HG02885 (cell line): ENCODE measurements around the gene GRM8.
A peak's percentile ranks its signal among the peaks of the same experiment; 100 is the strongest.

Experiments used
- ATAC-seq: cut with Tn5 transposase; IDR thresholded peaks from one replicate; pipeline ENCODE4 v1.9.1; 2021; ENCODE audit warnings: mild to moderate bottlenecking; ENCODE audit not compliant: unreplicated experiment, poor library complexity

Gene GRM8

DNA sequence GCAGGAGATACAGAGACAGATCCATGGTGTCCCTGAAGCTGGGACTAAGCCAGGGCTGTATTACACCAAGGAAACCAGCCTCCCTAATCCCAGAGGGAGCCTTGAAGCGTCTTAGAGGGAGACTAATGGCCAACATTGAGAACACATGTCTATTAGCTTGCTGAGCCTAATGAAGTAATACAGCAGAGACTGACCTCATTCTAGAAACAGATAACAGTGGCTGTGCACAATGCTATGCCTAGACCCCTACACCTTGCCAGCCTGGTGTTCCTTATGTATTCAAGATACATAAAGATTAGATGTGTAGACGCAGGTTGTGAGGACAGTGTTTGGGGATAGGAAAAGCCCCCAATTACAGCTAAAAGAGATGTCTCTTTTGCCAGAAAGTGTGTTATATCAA lies 19.1 kb downstream of the GRM8 start:
- no peak for ATAC-seq

DNA sequence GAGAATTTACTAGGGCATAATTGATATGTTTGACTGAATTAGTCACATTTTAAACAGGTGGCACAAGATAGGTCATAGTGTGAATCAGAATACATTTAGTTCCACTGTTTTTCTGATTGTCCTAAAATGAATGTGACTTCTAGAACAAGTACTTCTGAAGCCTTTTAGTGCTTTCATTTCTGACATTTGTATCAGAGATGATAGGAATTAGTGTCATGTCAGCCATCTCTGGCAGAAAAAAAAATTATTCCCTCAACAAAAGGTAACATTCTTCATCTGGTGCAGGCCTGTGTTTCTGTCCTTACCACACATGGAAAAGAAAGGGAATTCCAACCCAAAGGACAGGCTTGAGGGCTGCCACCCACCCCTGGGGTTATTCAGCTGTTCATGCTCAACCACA lies 21.3 kb downstream of the GRM8 start:
- no peak for ATAC-seq

DNA sequence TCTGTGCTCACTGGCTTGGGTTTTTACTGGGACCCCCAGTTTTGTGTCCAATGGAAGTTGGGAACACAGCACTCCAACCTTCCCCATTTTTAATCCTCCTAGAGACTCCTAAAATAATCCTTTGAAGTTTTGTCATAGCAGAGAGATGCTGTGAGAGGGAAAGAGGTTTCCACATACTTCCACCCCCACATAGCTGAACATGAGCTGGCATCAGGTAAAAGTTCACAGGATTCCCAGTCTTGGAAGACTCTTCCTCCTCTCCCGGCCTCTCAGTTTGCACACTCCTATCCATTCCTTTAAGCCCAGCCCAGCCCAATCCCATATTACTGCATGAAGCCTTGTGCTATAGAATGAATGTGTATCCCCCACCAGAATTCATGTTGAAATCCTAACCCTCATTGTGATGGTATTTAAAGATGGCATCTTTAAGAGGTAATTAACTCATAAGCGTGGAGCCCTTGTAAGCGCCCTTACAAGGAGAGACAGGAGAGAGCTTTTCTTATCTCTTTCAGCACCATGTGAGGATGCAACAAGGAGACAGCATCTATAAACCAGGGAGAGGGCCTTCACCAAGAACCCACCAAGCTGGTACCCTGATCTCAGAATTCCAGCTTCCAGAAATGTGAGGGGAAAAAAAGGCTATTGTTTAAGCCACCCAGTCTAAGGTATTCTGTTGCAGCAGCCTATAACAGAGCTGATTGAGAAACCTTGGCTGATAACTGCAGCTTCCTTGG lies 22.4 kb downstream of the GRM8 start:
- ATAC-seq: no peak

DNA sequence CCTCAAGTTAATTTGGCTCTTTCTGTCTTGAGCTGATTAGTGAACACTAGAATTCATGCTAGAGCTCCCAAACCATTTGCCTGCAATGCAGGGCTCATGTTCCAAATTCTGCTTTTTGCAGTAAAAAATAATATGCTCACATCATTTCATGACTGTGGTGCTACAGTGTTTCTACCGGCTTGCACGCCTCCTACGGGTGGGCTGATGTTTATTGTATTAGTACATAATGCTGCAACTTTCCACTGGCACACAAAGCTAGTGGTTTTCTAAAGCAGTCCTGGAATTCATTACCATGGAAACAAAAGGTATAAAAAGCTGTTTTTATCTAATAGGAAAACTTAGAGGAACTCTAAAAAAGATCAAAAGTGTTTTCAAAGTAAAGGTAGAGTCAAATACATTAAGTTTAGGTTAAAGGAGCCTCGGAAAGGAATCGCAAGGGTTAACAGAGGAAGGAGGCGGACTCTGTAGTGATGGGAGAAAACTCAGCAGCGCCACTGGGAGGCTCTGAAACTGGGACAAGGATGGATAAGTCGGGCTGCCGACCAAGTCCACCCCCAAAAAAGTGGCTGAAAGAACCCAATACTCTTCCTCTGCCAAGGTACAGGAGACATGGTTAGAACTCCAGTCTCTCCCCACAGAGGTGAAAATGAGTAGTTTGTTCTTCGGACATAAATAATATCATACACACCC lies 25.9 kb downstream of the GRM8 start:
- ATAC-seq: no peak

DNA sequence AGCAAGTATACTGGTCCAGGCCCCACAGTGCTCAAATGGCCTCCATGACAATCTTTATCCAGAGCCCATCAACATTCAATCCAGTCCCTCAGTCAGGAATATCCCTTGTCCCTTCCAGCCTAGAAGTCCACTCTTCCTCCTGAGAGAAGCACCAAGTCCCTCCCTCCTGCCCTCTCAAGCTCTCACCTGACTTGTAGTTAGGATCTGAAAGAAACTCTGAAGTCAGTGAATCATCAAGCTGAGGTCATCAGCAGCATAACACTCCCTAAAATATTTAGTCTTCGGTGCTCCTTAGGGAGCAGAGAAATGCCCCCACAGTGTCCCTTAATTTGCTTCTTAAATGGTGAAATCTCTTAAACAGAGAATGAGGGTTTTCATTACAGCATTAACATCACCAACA lies 31.0 kb downstream of the GRM8 start:
- no peak for ATAC-seq

DNA sequence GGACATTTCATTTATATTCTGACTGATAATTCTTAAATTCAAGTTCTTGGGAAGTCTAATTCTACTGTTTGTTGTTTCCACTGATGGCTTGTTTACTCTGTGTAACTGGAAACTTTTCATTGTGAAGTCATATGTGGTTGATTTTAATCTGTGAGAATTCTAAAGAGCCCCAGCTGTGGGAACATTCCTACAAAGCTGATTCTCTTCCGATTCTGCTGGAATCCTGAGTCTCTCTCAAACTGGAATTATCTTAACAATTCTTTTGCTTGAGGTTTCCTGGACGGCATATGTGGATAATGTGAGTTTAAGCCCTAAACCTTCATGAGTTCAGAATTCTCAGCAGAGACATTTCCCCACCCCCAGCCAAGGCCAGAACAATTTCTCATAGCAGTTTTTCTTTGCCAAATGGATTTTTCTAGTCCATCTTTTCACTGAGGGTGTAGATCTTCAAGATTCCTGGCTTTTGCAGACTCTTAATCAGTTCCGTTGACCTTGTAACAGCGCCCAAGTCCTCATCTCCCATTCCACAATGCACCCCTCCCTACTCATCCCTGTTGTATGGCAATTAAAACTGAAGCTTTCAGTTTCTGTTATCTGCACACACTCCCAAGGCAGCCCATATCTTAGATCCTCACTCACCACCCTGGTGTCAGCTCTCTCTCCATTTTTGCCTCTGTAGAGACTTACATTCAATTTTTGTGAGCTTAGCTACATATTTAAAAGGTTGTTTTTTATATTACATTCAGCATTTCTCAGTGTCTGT lies 37.6 kb downstream of the GRM8 start:
- ATAC-seq: no peak

DNA sequence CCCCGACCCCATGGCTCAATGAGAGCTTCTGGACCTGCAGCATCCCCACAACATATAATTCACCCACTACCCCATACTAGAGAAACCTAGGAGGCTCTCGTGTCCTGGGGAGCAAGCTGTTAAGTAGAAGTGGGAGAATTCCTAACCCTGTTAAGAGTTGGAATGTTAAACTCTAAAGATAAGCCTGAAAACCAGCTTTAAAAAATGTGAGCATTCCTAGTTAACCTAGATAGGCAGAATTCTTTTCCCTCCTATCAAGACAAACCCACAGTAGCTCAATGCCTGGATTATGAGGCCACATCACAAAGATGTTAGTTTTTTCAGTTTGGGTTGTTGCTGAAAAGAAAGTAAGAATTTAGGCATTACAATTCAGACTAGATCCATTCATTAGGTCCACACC lies 42.9 kb downstream of the GRM8 start:
- ATAC-seq: no peak

DNA sequence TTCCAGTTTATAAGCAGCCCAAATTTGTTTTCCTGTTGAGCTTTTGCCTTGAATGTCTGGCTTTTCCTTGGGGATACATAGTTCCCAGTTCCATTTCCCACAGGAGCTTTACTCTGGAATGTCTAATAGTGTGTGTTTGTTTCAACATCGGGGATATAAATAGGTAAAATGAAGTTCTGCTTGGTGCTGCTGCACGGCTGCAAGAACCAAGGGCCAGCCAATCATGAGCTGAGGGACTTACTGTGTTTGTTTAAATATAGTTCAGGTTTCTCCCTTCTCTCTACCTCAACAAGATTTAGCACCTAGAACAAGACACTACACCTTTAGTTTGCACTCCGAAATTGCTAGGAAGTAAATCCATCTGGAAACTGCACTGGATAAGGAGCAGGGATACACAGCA lies 43.9 kb downstream of the GRM8 start:
- no peak for ATAC-seq

DNA sequence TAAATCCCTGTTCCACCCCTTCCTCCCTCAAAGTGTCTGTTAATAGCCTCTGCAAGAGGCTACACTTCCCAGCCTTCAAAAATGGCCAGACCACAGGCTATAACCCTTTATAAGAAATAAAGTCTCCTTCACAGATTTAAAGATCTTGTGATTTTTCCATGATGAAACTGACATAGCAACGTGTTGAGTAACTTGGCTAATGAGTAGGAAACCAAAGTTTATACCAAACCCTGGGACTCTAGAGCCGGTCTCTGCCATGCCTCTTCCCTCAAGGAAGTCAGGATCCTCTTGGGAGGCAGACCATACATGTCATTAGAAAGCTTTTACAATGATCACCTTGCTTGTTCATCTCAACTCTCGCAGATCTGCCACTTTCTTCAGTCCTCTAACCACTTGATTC lies 44.4 kb downstream of the GRM8 start:
- ATAC-seq: no peak

DNA sequence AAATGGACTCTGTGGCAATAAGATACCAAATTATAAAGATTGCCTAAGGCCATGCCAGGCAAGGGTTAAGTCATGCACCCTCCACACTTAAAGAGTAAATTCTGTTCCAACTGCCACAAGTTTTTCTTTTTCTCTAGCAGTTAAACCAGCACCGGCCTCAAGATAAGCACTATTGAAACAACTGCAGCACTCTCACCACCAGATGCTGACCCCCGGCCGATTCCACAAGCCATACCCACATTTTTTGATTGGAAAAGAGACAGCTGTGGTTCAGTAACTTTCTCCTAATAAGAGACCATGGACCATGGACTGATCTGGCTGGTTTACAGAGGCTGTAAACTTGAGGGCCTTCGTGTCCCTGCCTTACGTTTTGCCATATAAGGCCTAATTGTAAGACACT lies 44.9 kb downstream of the GRM8 start:
- ATAC-seq: no peak

DNA sequence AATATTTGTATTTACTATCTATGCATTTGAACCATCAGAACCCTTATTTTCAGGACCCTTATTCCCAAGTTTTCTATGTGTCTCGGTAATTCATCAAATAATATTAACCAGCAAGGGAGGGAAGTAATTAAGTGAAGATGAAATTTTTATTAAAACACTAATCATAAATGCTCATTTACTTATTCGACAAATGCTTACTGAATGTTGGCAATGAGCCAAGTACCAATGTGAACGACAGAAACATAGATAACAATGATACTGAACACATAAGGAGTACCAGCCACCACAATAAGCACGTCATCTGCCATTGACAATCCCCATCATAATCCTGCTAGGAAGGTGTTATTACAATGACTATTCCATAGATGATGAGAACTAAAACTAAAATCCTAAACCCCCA lies 45.5 kb downstream of the GRM8 start:
- no peak for ATAC-seq

DNA sequence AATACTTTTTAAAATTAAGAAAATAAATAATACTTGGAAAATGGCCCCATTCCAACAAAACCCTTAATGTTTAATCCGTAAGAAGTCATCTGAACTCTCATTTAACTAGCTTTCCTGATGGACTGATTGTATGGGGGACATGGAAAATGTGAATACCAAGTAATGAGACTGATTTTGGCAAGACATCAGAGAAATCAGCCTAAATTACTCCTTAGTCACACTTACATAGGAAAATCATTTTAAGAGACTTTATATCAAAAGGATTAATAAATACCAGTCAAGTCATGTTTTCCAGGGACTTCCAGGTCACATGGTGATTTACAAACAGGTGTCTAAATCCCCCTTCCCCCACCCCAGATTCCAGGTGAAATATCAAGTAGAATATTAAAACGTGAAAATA lies 58.2 kb downstream of the GRM8 start:
- no peak for ATAC-seq

DNA sequence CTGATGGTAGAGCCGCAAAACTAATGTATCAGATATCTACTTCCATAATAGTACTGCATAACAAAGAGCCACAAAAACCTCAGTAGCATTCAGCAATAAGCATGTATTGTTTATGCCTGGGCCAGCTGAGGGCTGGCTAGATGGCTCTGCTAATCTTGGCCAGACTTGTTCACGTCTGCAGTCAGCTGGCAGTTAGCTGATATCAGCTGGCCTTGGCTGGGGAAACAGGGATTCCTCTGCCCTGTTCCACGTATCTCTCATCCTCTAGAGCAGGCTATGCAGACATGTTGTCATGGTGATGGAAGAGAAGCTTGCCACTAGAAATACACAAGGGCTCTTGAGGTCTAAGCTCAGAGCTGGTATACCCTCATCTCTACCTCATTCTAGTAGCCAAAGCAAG lies 62.9 kb downstream of the GRM8 start:
- ATAC-seq: no peak

DNA sequence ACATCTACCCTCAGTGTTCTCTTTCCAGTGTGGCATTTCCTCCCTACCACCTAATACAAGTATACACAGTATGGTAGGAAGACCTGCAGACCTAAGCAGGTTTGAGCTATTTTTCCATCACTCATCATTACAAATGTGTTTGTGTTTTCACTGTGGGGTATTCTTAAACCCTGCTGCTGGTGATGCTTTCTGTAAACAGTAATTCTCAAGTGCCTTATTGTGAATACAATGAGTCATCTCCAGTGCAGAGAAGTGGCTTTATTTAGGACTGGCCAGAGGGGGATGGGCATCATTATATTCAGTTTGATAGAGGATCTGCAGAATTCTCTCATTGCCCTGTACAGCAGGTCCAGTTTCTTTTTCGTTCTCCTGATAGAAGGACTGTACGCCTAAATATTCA lies 63.7 kb downstream of the GRM8 start:
- no peak for ATAC-seq

DNA sequence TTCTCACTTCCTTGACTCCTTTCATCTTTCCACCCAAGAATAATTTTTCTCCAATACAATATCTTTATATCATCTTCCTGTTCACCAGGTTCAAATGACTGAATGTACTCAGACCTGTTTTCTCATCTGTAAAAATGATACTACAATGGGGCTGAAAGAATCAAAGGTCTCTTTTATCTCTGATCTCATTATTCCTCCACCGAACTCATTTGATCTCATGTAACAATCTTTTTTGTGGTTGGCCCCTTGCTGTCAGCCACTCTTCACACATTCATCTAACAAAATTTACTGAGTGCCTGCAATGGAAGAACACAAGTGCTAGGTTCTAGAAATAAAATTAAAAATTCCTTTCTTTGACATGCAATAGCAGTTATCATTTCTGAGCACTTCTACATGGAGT lies 65.0 kb downstream of the GRM8 start:
- ATAC-seq: no peak

DNA sequence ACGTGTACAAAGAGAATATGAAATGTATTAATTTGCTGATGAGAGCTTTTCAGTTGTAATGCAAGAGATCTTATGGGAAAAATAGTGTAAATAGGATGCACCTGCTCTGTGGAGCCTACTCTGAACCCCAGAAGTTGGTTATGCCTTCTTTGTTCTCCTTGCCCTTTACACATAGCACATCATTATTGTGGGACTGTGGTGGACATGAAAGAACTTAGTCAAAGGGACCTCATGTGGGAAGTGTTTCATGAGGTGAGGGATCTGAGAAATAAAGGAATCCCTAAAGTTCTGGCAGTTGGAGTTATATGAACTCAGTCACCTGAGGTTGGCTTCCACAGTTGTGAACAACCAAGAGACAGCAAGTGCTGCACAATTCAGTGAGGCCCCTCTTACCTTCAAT lies 66.1 kb downstream of the GRM8 start:
- no peak for ATAC-seq

DNA sequence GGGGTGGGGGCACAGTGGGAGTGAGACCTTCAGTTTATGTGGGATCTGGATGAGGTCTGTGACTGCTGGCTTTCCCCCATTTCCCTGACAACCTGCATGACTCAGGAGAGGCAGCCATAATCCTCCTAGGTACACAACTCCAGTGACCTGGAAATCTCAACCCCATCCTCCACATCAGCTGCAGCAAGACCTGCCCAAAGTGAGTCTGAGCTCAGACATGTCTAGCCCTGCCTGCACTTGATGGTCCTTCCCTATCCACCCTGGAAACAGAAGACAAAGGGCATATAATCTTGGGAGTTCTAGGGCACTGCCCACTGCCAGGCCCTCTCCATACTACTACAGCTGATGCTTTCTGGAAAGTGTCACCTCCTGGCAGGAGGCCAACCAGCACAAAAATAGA lies 75.6 kb downstream of the GRM8 start:
- no peak for ATAC-seq

DNA sequence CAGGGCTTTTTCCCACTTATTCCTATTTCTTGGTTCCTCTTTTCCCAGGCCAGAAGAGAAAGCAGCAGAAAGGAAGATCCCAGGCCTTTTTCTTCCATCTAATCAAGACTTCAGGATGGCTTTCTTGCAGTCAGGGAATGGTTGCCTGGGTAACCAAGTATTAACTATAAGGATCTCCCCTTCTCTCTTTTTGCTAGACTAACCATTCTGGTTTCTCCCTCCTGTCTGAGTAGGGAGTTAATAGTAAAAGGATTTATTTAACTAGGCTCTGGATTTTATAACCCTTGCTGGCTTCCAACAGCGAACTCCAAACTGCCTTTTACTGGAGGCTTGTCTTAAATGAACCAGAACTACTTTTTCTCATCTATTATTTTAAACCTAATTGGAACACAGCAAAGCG lies 90.4 kb downstream of the GRM8 start:
- ATAC-seq: no peak

DNA sequence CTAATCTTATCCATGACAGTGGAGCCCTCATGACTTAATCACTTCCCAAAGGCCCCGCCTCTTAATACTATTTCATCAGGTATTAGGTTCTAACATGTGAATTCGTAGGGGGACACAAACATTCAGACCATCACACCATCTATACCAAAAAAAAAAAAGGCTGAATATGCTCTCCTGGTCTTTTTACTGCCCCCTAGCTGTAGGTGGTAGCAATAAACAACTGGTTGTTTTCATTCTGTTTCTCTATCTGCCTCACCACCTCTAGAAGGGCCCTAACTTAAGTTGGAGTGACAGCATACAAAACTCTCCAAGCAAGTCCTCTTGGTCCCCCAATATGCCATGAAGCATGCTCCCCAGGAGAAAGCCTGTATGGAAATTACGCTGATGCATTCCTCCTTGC lies 94.1 kb downstream of the GRM8 start:
- peak; percentile 72 for ATAC-seq

DNA sequence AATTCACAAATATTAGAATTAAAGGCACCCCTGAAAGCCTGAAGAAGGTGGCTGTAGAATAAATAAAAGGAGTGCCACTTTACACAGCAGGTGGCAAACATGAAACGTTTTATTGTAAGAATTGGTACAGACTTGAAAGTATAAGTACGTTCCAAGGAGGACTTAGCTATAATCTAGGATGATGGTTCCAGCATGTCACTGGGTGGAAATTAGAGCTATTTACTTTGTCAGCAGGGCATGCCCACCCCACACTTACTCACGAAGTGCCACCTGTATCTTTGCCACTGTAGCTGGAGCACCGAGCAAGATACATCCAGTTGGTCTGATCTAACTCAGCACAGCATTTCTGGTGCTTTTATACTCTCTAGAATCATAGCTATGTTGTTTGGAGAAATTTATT lies 97.8 kb downstream of the GRM8 start:
- no peak for ATAC-seq

DNA sequence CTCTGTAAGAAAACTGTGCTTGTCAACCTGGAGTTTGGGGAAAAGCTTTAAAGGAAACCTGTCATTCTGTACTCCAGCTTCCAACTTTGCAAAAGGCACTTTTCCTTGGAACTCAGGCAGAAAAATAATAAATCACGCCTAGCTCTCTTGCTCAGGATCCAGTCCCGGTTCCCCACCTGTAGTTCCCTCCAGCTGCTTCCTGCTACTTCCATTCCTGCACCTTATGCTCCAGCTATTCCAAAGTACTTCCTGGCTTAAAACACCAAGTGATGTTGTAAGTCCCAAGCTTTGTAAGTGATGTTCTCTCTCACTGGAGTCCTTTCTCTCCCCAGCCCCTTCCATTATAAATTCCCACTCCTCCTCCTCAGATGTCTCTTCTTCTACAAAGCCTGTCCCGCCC lies 98.6 kb downstream of the GRM8 start:
- ATAC-seq: no peak

DNA sequence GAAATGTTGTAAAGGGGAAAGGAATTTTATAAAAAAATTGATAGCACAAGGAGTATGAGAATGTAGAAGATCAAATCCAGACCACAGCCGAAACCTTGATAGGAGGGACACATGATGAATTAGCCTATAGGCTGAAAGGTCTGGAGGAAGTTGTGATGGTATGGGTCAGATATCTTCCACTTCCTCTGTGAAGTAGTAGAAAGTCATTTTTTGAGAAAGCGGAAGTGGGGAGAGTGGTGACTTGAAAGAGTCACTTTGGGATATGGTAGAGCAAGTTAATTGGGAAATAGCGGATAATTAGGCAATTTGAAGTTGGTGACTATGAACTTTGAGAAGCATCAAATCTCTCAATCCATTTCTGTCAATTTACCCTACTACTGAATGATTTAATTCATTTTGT lies 99.4 kb downstream of the GRM8 start:
- no peak for ATAC-seq
